ENCODE measurements around the gene MCRS1. TPM values are rescaled to one million over a fixed set of nuclear protein-coding genes. Genes with fewer than 3 reads are reported as not detected.

Gene MCRS1
- total and polyA plus RNA-seq, 2 experiments from 2014 or later, result 105 to 139 TPM

- Histone ChIP-seq H3K27ac (ENCODE audit: low read depth) (no peak overlapping the region), H3K4me1 (ENCODE audit: insufficient read depth) (no peaks in the 10 kb centered on the region), H3K4me3 (no peak overlapping the region), H3K9me2 (ENCODE audit: insufficient read depth) (no peaks in the 10 kb centered on the region), H4K20me1 (replicated peaks; ENCODE audit: insufficient read depth) (0 out of 2 replicates have a peak, but pooled peaks cover 2% of the 10 kb centered on the region), H2AFZ (no peak overlapping the region), H3K79me2 (replicated peaks; ENCODE audit: insufficient read depth) (0 out of 2 replicates have a peak, but pooled peaks cover 15% of the 10 kb centered on the region), H3K4me2 (no peak overlapping the region), H3K36me3 (ENCODE audit: insufficient read depth) (peaks cover 5% of the 10 kb centered on the region; the same call in 1 of the 2 replicates), H3K27me3 (ENCODE audit: insufficient read depth) (no peaks in the 10 kb centered on the region), H3F3A (replicated peaks; ENCODE audit: low read depth) (no peaks in the 10 kb centered on the region)
- no peak for TF ChIP-seq EZH2 (IDR thresholded peaks at IDR 0.05; ENCODE audit: low read depth, unreplicated experiment)
- no peak for TF ChIP-seq STAT1 (IDR thresholded peaks at IDR 0.05; ENCODE audit: unreplicated experiment)
- no peak for TF ChIP-seq EZH2phosphoT487 (IDR thresholded peaks at IDR 0.05; ENCODE audit: unreplicated experiment)
- no peak for TF ChIP-seq ETS1 (IDR thresholded peaks at IDR 0.05)
- TF ChIP-seq ZNF462 (CRISPR knock-in tag; IDR thresholded peaks at IDR 0.05), result no peak
- TF ChIP-seq, protein P1, sequence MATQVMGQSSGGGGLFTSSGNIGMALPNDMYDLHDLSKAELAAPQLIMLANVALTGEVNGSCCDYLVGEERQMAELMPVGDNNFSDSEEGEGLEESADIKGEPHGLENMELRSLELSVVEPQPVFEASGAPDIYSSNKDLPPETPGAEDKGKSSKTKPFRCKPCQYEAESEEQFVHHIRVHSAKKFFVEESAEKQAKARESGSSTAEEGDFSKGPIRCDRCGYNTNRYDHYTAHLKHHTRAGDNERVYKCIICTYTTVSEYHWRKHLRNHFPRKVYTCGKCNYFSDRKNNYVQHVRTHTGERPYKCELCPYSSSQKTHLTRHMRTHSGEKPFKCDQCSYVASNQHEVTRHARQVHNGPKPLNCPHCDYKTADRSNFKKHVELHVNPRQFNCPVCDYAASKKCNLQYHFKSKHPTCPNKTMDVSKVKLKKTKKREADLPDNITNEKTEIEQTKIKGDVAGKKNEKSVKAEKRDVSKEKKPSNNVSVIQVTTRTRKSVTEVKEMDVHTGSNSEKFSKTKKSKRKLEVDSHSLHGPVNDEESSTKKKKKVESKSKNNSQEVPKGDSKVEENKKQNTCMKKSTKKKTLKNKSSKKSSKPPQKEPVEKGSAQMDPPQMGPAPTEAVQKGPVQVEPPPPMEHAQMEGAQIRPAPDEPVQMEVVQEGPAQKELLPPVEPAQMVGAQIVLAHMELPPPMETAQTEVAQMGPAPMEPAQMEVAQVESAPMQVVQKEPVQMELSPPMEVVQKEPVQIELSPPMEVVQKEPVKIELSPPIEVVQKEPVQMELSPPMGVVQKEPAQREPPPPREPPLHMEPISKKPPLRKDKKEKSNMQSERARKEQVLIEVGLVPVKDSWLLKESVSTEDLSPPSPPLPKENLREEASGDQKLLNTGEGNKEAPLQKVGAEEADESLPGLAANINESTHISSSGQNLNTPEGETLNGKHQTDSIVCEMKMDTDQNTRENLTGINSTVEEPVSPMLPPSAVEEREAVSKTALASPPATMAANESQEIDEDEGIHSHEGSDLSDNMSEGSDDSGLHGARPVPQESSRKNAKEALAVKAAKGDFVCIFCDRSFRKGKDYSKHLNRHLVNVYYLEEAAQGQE (IDR thresholded peaks at IDR 0.05; ENCODE audit: unreplicated experiment), result no peak
- no peak for TF ChIP-seq ZNF331 (CRISPR knock-in tag; IDR thresholded peaks at IDR 0.05; ENCODE audit: low read depth)
- TF ChIP-seq JUNB (IDR thresholded peaks at IDR 0.05; ENCODE audit: unreplicated experiment), result no peak
- no peak for TF ChIP-seq NANOG (IDR thresholded peaks at IDR 0.05; ENCODE audit: borderline replicate concordance)
- TF ChIP-seq POLR2AphosphoS5 (IDR thresholded peaks at IDR 0.05; ENCODE audit: low read depth), result no peak
- TF ChIP-seq, protein P2, sequence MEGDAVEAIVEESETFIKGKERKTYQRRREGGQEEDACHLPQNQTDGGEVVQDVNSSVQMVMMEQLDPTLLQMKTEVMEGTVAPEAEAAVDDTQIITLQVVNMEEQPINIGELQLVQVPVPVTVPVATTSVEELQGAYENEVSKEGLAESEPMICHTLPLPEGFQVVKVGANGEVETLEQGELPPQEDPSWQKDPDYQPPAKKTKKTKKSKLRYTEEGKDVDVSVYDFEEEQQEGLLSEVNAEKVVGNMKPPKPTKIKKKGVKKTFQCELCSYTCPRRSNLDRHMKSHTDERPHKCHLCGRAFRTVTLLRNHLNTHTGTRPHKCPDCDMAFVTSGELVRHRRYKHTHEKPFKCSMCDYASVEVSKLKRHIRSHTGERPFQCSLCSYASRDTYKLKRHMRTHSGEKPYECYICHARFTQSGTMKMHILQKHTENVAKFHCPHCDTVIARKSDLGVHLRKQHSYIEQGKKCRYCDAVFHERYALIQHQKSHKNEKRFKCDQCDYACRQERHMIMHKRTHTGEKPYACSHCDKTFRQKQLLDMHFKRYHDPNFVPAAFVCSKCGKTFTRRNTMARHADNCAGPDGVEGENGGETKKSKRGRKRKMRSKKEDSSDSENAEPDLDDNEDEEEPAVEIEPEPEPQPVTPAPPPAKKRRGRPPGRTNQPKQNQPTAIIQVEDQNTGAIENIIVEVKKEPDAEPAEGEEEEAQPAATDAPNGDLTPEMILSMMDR (conservative IDR thresholded peaks at IDR 0.05; ENCODE audit: low read depth in 2 of 2), result no peak
- TF ChIP-seq ZNF114 (CRISPR knock-in tag; IDR thresholded peaks at IDR 0.05), result no peak
- no peak for TF ChIP-seq CREB1 (CRISPR knock-in tag; IDR thresholded peaks at IDR 0.05; ENCODE audit: low read depth)
- Mint-ChIP-seq H3K9me3 (no peaks in the 10 kb centered on the region), H3K27ac (no peak overlapping the region), H3K27me3 (ENCODE audit: insufficient read depth, low read depth, poor library complexity) (peaks cover 7% of the 10 kb centered on the region), H3K4me3 (no peak overlapping the region), H3K36me3 (ENCODE audit: low read depth) (peaks cover 8% of the 10 kb centered on the region; the same call in 1 of the 3 replicates), H3K4me1 (peaks cover 9% of the 10 kb centered on the region)
- ATAC-seq (no peak), DNase-seq (ENCODE audit: low spot score) (no peak)
Observed at GRCh38 chr12:49577589-49578315, 9.8 kb upstream of the MCRS1 start.
